DND-41 (cell line): ENCODE results near the gene GNG8.
A peak's percentile ranks its signal among the peaks of the same experiment; 100 is the strongest.

ENCODE experiments used
- EZH2 ChIP-seq: IDR thresholded peaks from 3 replicates; pipeline ENCODE4 v1.6.1; 2012; ENCODE audit warnings: borderline replicate concordance, low read depth, mild to moderate bottlenecking, moderate library complexity, low read length, inconsistent platforms; ENCODE audit not compliant: severe bottlenecking
- TF ChIP-seq, protein P1 (sequence below): IDR thresholded peaks from 2 replicates; pipeline ENCODE4 v1.5.1; 2012; ENCODE audit warnings: borderline replicate concordance, low read length, moderate library complexity, mild to moderate bottlenecking; ENCODE audit not compliant: poor library complexity, severe bottlenecking; ENCODE audit errors: extremely low read depth

GRCh38 chr19:46616631-46617322 is 19.2 kb downstream of the GNG8 start:
- TF ChIP-seq, protein P1, sequence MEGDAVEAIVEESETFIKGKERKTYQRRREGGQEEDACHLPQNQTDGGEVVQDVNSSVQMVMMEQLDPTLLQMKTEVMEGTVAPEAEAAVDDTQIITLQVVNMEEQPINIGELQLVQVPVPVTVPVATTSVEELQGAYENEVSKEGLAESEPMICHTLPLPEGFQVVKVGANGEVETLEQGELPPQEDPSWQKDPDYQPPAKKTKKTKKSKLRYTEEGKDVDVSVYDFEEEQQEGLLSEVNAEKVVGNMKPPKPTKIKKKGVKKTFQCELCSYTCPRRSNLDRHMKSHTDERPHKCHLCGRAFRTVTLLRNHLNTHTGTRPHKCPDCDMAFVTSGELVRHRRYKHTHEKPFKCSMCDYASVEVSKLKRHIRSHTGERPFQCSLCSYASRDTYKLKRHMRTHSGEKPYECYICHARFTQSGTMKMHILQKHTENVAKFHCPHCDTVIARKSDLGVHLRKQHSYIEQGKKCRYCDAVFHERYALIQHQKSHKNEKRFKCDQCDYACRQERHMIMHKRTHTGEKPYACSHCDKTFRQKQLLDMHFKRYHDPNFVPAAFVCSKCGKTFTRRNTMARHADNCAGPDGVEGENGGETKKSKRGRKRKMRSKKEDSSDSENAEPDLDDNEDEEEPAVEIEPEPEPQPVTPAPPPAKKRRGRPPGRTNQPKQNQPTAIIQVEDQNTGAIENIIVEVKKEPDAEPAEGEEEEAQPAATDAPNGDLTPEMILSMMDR, result peak; percentile 43
- TF ChIP-seq EZH2, result no peak
